Fibroblast of lung (primary cell): Measurements from ENCODE around the gene POU2F1. TPM values are rescaled to one million over a fixed set of nuclear protein-coding genes. Genes with fewer than 3 reads are reported as not detected.

ENCODE experiments used
- DNase-seq, 2 donors: peaks; one replicate each; pipeline versions ENCODE4 v3.0.0 to v3.0.0-alpha.2; 2010; ENCODE audit warnings: low read depth in 2 of 2
- H2AFZ ChIP-seq: 2 replicates; pipeline ENCODE4 v1.5.1; 2012; ENCODE audit warnings: low read length, control low read depth, inconsistent platforms
- H3K27ac ChIP-seq: 2 replicates; pipeline ENCODE4 v1.5.1; 2011; ENCODE audit warnings: low read length, control low read depth; ENCODE audit not compliant: insufficient read depth
- H3K27me3 ChIP-seq: 2 replicates; pipeline ENCODE4 v1.5.1; 2011; ENCODE audit warnings: mild to moderate bottlenecking, low read length; ENCODE audit not compliant: control insufficient read depth, insufficient read depth
- H3K36me3 ChIP-seq: 2 replicates; pipeline ENCODE4 v1.5.1; 2011; ENCODE audit warnings: low read length; ENCODE audit not compliant: control insufficient read depth, insufficient read depth
- H3K4me1 ChIP-seq: 2 replicates; pipeline ENCODE4 v1.5.1; 2011; ENCODE audit warnings: low read length; ENCODE audit not compliant: control insufficient read depth, insufficient read depth; ENCODE audit errors: extremely low read depth
- H3K4me2 ChIP-seq: 2 replicates; pipeline ENCODE4 v1.5.1; 2011; ENCODE audit warnings: low read length, control low read depth; ENCODE audit not compliant: insufficient read depth; ENCODE audit errors: extremely low read depth
- H3K4me3 ChIP-seq, 4 experiments: fragments of 200-600 bp in 1 of 4; sonication (generic) in 1 of 4; replicated peaks in 1 of 4; 2 replicates each; pipeline ENCODE4 v1.5.1; 2011 to 2016; ENCODE audit warnings: low read length in 4 of 4, low read depth in 3 of 4, mild to moderate bottlenecking in 3 of 4, control low read depth in 2 of 4, inconsistent platforms in 1 of 4, mixed read lengths in 1 of 4; ENCODE audit not compliant: insufficient read depth in 1 of 4; ENCODE audit errors: control extremely low read depth in 1 of 4
- H3K79me2 ChIP-seq: 2 replicates; pipeline ENCODE4 v1.5.1; 2012; ENCODE audit warnings: mild to moderate bottlenecking, low read length, inconsistent platforms; ENCODE audit not compliant: control insufficient read depth, insufficient read depth
- H3K9ac ChIP-seq: 2 replicates; pipeline ENCODE4 v1.5.1; 2011; ENCODE audit warnings: mild to moderate bottlenecking, low read length, control low read depth; ENCODE audit not compliant: insufficient read depth
- H3K9me3 ChIP-seq: 2 replicates; pipeline ENCODE4 v1.5.1; 2012; ENCODE audit warnings: low read depth, low read length; ENCODE audit not compliant: control insufficient read depth, insufficient read depth
- H4K20me1 ChIP-seq: 2 replicates; pipeline ENCODE4 v1.5.1; 2011; ENCODE audit warnings: low read length; ENCODE audit not compliant: control insufficient read depth, insufficient read depth; ENCODE audit errors: extremely low read depth
- CTCF ChIP-seq, 2 donors: IDR thresholded peaks in 1 of 2; conservative IDR thresholded peaks in 1 of 2; 1 replicate in 1 of 2; 2 replicates in 1 of 2; pipeline ENCODE4 v1.5.1; 2011 to 2012; ENCODE audit warnings: low read length in 2 of 2, control low read depth in 1 of 2, inconsistent platforms in 1 of 2, low read depth in 1 of 2, mild to moderate bottlenecking in 1 of 2
- EZH2 ChIP-seq: IDR thresholded peaks from 2 replicates; pipeline ENCODE4 v1.5.1; 2012; ENCODE audit warnings: low read length, control low read depth, mild to moderate bottlenecking; ENCODE audit errors: missing control alignments
- polyA plus RNA-seq, 2 donors: library from polyadenylated mRNA; depleted of rRNA in 1 of 2; stranded (reverse) in 1 of 2; unstranded in 1 of 2; fragments of >200 nt; gene quantifications; 2 replicates each; pipeline ENCODE4 v1.2.1, GENCODE V29; 2011 to 2012; ENCODE audit warnings: missing spikeins in 1 of 2
- total RNA-seq: library from RNA; depleted of rRNA; stranded (reverse); fragments of >200 nt; gene quantifications from 2 replicates; pipeline ENCODE4 v1.2.1, GENCODE V29; 2014

The POU2F1 gene
- total and polyA plus RNA-seq, 2 donors (not counting 1 experiment from before 2014, with no cell fraction given): 3.5 to 4.3 TPM

DNA sequence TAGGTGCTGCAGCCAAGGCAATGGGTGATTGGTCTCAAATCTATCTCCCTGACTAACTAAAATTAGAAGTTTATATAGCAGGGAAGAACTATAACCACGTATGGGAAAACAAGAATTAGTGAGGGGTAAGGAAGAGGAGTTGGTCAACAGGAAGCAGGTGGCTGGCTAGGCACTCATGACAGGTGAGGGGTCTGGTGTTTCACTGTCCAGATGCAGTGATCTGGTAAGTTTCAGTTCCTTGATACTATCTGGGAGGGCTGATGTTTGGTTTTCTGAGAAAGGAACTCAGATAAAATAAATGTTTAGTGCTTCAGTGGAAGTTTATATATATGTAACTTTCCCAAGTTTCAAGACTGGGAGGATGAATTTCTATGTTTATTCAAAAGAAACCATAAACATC, 11.6 kb upstream of the POU2F1 start:
- peaks cover 3% of the 10 kb centered on the region for H3K27me3 ChIP-seq
- H3K4me1 ChIP-seq: no peaks in the 10 kb centered on the region

GRCh38 chr1:167210966-167211674, 9.6 kb upstream of the POU2F1 start:
- DNase-seq: no peak
- H3K27me3 ChIP-seq: peaks cover 3% of the 10 kb centered on the region
- no peak for TF ChIP-seq EZH2
- no peak for TF ChIP-seq CTCF (conservative IDR thresholded peaks at IDR 0.05 in 1 of 2, IDR thresholded peaks at IDR 0.05 in 1 of 2; ENCODE audit: low read depth in 1 of 2, low read length in 2 of 2)
- H3K4me1 ChIP-seq: no peaks in the 10 kb centered on the region
- H3K79me2 ChIP-seq: no peaks in the 10 kb centered on the region
- H3K4me2 ChIP-seq: no peak overlapping the region
- no peaks in the 10 kb centered on the region for H4K20me1 ChIP-seq
- H3K9ac ChIP-seq: no peak overlapping the region
- H3K4me3 ChIP-seq: no peak overlapping the region
- no peak overlapping the region for H3K27ac ChIP-seq
- no peak overlapping the region for H2AFZ ChIP-seq
- H3K36me3 ChIP-seq: no peaks in the 10 kb centered on the region
- H3K9me3 ChIP-seq: no peaks in the 10 kb centered on the region

More for the DNA sequence above, 11.6 kb upstream of the POU2F1 start:
- Histone ChIP-seq H3K4me3 (no peak overlapping the region), H2AFZ (no peak overlapping the region), H3K79me2 (no peaks in the 10 kb centered on the region), H3K4me2 (no peak overlapping the region), H3K9ac (no peak overlapping the region), H3K9me3 (no peaks in the 10 kb centered on the region), H3K36me3 (no peaks in the 10 kb centered on the region), H4K20me1 (no peaks in the 10 kb centered on the region), H3K27ac (no peak overlapping the region)
- no peak for DNase-seq
- TF ChIP-seq CTCF (conservative IDR thresholded peaks at IDR 0.05 in 1 of 2, IDR thresholded peaks at IDR 0.05 in 1 of 2; ENCODE audit: low read depth in 1 of 2, low read length in 2 of 2) (no peak), EZH2 (no peak)

DNA sequence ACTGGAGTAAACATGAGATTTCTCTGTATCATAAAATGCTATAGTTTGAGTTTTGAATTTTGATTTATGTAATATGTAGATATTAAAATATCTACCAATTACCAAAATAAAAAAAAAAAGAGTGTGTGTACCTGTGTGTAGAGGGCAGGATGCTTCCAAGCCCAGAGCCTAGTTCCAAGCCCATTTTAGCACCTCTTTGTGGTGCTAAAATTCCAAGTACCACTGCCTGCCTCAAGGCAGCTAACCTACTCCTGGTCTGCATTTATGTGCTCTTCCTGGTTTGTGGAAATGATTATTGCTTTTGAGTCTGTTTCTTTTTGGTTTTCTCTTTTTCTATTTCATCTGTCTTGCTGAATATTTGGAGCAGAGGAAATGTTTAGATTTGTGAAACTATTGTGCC, 8.7 kb upstream of the POU2F1 start:
- no peak for TF ChIP-seq EZH2
- TF ChIP-seq CTCF (conservative IDR thresholded peaks at IDR 0.05 in 1 of 2, IDR thresholded peaks at IDR 0.05 in 1 of 2; ENCODE audit: low read depth in 1 of 2, low read length in 2 of 2): no peak
- no peak overlapping the region for H2AFZ ChIP-seq
- H3K36me3 ChIP-seq: no peaks in the 10 kb centered on the region
- no peaks in the 10 kb centered on the region for H3K4me1 ChIP-seq
- no peaks in the 10 kb centered on the region for H3K79me2 ChIP-seq
- no peaks in the 10 kb centered on the region for H3K9me3 ChIP-seq
- no peak overlapping the region for H3K4me3 ChIP-seq
- H4K20me1 ChIP-seq: no peaks in the 10 kb centered on the region
- H3K9ac ChIP-seq: no peak overlapping the region
- H3K4me2 ChIP-seq: no peak overlapping the region
- no peak overlapping the region for H3K27ac ChIP-seq
- peaks cover 3% of the 10 kb centered on the region for H3K27me3 ChIP-seq
- no peak for DNase-seq
